ENCODE results near the gene ETV7. TPM values are rescaled to one million over a fixed set of nuclear protein-coding genes. Genes with fewer than 3 reads are reported as not detected.
A peak's percentile ranks its signal among the peaks of the same experiment; 100 is the strongest.

The ETV7 gene
- total and polyA plus RNA-seq, 2 of the 13 experiments (the other 11 are each of a cell fraction or from before 2014, with no cell fraction given): not detected

DNA sequence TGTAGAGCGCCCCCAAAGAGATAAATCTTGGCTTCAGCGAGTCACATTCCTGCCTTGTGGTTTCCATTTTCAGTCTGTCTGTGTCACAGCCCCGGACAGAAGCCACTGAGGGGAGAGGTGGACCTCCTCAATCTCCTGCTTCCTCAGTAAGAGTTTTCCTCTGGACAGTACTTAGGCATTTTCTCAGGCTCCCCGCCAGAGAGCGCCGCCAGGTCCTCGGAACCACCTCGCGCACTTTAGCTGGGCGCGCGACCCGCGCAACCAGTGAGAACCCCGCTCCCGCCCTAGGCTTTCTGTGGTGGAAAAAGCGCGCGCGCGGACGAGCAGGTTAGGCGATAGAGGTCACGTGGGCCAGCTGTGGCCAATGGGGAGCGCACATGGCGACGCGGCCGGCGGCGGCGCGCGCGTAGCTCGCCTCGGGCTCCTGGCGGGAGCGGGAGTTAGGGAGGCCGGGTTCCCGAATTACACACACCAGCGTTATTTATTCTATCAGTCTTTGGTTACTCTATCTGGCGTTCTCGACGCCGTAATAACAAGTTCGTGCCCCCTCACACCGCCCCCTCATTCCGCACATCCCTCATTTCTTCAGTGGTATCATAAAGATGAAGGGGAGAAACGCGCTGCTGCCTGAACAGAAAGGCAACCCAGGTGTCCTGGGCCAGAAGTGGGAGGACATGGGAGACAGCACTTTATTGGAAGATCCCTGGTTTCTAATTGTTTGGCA is 35.8 kb upstream of the ETV7 start (continued):
- TF ChIP-seq, protein P1, sequence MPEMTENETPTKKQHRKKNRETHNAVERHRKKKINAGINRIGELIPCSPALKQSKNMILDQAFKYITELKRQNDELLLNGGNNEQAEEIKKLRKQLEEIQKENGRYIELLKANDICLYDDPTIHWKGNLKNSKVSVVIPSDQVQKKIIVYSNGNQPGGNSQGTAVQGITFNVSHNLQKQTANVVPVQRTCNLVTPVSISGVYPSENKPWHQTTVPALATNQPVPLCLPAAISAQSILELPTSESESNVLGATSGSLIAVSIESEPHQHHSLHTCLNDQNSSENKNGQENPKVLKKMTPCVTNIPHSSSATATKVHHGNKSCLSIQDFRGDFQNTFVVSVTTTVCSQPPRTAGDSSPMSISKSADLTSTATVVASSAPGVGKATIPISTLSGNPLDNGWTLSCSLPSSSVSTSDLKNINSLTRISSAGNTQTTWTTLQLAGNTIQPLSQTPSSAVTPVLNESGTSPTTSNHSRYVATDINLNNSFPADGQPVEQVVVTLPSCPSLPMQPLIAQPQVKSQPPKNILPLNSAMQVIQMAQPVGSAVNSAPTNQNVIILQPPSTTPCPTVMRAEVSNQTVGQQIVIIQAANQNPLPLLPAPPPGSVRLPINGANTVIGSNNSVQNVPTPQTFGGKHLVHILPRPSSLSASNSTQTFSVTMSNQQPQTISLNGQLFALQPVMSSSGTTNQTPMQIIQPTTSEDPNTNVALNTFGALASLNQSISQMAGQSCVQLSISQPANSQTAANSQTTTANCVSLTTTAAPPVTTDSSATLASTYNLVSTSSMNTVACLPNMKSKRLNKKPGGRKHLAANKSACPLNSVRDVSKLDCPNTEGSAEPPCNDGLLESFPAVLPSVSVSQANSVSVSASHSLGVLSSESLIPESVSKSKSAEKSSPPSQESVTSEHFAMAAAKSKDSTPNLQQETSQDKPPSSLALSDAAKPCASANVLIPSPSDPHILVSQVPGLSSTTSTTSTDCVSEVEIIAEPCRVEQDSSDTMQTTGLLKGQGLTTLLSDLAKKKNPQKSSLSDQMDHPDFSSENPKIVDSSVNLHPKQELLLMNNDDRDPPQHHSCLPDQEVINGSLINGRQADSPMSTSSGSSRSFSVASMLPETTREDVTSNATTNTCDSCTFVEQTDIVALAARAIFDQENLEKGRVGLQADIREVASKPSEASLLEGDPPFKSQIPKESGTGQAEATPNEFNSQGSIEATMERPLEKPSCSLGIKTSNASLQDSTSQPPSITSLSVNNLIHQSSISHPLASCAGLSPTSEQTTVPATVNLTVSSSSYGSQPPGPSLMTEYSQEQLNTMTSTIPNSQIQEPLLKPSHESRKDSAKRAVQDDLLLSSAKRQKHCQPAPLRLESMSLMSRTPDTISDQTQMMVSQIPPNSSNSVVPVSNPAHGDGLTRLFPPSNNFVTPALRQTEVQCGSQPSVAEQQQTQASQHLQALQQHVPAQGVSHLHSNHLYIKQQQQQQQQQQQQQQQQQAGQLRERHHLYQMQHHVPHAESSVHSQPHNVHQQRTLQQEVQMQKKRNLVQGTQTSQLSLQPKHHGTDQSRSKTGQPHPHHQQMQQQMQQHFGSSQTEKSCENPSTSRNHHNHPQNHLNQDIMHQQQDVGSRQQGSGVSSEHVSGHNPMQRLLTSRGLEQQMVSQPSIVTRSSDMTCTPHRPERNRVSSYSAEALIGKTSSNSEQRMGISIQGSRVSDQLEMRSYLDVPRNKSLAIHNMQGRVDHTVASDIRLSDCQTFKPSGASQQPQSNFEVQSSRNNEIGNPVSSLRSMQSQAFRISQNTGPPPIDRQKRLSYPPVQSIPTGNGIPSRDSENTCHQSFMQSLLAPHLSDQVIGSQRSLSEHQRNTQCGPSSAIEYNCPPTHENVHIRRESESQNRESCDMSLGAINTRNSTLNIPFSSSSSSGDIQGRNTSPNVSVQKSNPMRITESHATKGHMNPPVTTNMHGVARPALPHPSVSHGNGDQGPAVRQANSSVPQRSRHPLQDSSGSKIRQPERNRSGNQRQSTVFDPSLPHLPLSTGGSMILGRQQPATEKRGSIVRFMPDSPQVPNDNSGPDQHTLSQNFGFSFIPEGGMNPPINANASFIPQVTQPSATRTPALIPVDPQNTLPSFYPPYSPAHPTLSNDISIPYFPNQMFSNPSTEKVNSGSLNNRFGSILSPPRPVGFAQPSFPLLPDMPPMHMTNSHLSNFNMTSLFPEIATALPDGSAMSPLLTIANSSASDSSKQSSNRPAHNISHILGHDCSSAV (CRISPR knock-in tag; IDR thresholded peaks at IDR 0.05; ENCODE audit: borderline replicate concordance): no peak
- TF ChIP-seq, protein P2, sequence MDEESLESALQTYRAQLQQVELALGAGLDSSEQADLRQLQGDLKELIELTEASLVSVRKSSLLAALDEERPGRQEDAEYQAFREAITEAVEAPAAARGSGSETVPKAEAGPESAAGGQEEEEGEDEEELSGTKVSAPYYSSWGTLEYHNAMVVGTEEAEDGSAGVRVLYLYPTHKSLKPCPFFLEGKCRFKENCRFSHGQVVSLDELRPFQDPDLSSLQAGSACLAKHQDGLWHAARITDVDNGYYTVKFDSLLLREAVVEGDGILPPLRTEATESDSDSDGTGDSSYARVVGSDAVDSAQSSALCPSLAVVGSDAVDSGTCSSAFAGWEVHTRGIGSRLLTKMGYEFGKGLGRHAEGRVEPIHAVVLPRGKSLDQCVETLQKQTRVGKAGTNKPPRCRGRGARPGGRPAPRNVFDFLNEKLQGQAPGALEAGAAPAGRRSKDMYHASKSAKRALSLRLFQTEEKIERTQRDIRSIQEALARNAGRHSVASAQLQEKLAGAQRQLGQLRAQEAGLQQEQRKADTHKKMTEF (CRISPR knock-in tag; IDR thresholded peaks at IDR 0.05): peak; percentile 86
- TF ChIP-seq CBX5 (CRISPR knock-in tag; IDR thresholded peaks at IDR 0.05; ENCODE audit: borderline replicate concordance) (peak; percentile 39; the same call in 1 of the 2 replicates), ZNF747 (CRISPR knock-in tag; IDR thresholded peaks at IDR 0.05; ENCODE audit: borderline replicate concordance) (peak; percentile 78; the same call in 1 of the 2 replicates), KLF6 (CRISPR knock-in tag; IDR thresholded peaks at IDR 0.05) (peak; percentile 80), ZNF549 (CRISPR knock-in tag; IDR thresholded peaks at IDR 0.05) (no peak), ZBTB7B (CRISPR knock-in tag; IDR thresholded peaks at IDR 0.05) (peak; percentile 65; the same call in 1 of the 2 replicates), MED1 (CRISPR knock-in tag; IDR thresholded peaks at IDR 0.05) (peak; percentile 57), ZBTB34 (CRISPR knock-in tag; IDR thresholded peaks at IDR 0.05) (peak; percentile 44; the same call in 1 of the 2 replicates), ZBTB33 (CRISPR knock-in tag; IDR thresholded peaks at IDR 0.05) (0 out of 2 replicates have a peak, but pooled peaks have one; percentile 66), HDAC2 (CRISPR knock-in tag; IDR thresholded peaks at IDR 0.05) (peak; percentile 66), TOE1 (CRISPR knock-in tag; IDR thresholded peaks at IDR 0.05) (0 out of 2 replicates have a peak, but pooled peaks have one; percentile 28), ZNF232 (CRISPR knock-in tag; IDR thresholded peaks at IDR 0.05; ENCODE audit: borderline replicate concordance) (peak; percentile 77; the same call in 1 of the 2 replicates)
- TF ChIP-seq, protein P3, sequence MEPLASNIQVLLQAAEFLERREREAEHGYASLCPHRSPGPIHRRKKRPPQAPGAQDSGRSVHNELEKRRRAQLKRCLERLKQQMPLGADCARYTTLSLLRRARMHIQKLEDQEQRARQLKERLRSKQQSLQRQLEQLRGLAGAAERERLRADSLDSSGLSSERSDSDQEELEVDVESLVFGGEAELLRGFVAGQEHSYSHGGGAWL (CRISPR knock-in tag; IDR thresholded peaks at IDR 0.05): peak; percentile 51; the same call in 1 of the 2 replicates
